ENCODE data around the gene PPIP5K2.
"Not testable (repeated sequence)": the region's sequence is repeated elsewhere in the genome, so short reads cannot be mapped to it uniquely, and the experiment has no call there.

The PPIP5K2 gene

DNA sequence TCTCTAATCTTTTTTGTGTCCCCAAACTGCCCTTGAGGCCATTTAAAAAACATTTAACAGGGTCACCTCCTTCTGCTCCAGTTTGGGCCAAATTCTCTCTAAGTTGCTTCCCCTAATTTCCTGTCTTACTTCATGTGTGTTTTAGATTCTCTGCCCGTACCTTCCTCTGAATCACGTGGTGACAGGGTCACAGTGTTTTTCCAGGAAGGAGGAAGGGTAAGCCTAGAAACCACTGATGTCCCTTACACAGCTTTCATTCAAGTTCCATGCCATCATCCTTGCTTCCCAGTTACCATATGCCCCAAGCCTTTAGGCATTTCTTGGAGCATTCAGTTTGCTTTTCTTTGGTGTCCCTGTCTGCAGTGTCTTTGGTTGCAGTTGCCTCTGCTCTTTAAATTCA, 96.0 kb downstream of the PPIP5K2 start:
- Histone ChIP-seq H3K27me3 (replicated peaks; ENCODE audit: control insufficient read depth, insufficient read depth, low read length, poor library complexity, severe bottlenecking) (no peaks in the 10 kb centered on the region), H3K4me1 (ENCODE audit: control insufficient read depth, insufficient read depth, low read length, poor library complexity, severe bottlenecking) (no peaks in the 10 kb centered on the region), H3K4me3 (ENCODE audit: insufficient read depth, low read depth, low read length, poor library complexity, severe bottlenecking) (no peak overlapping the region), H3K9me3 (ENCODE audit: control insufficient read depth, low read length) (no peaks in the 10 kb centered on the region), H3K27ac (ENCODE audit: insufficient read depth, low read length, poor library complexity, severe bottlenecking) (no peak overlapping the region), H3K36me3 (ENCODE audit: control insufficient read depth, insufficient read depth, low read length) (no peaks in the 10 kb centered on the region)
- no peak for DNase-seq

DNA sequence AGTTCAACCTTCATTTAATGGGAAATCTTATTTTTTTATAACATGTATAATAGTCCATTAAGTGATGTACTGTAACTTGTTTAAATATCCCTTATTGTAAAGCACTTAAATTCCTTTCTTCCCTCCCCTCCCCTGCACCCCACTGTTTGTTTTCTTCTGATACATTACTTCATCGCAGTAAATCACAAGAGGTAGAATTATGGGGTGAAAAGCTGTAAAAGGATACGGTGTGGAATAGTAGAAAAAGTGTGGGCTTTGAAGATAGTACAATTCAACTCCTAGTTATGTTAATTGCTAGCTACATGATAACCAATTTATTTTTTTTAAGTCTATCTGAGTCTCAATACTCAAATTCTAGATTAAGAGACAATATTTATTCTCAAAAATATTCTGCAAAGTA, 96.6 kb downstream of the PPIP5K2 start:
- H3K4me3 ChIP-seq (ENCODE audit: insufficient read depth, low read depth, low read length, poor library complexity, severe bottlenecking): no peak overlapping the region
- H3K9me3 ChIP-seq (ENCODE audit: control insufficient read depth, low read length): no peaks in the 10 kb centered on the region
- H3K4me1 ChIP-seq (ENCODE audit: control insufficient read depth, insufficient read depth, low read length, poor library complexity, severe bottlenecking): no peaks in the 10 kb centered on the region
- H3K27me3 ChIP-seq (replicated peaks; ENCODE audit: control insufficient read depth, insufficient read depth, low read length, poor library complexity, severe bottlenecking): no peaks in the 10 kb centered on the region
- no peak overlapping the region for H3K27ac ChIP-seq (ENCODE audit: insufficient read depth, low read length, poor library complexity, severe bottlenecking)
- DNase-seq: no peak
- no peaks in the 10 kb centered on the region for H3K36me3 ChIP-seq (ENCODE audit: control insufficient read depth, insufficient read depth, low read length)

DNA sequence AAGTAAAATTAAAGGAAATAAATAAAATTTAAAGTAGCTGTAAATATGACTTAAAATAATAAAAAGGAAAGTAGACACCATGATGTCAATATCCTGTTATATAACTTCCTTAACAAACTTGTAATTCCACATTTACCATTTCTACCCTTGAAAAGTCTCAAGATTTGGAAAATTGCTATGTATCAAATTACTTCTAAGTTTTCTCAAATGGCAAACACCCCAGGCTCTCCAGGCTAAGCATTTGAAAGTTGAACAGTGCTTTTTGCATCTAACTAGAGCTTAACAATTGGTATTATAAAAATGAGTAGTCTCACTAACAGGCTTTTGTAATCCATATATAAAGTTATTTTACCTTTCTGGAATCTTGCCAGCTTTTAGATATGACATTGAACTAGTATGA, 97.0 kb downstream of the PPIP5K2 start:
- H3K27ac ChIP-seq (ENCODE audit: insufficient read depth, low read length, poor library complexity, severe bottlenecking): no peak overlapping the region
- H3K36me3 ChIP-seq (ENCODE audit: control insufficient read depth, insufficient read depth, low read length): no peaks in the 10 kb centered on the region
- H3K4me1 ChIP-seq (ENCODE audit: control insufficient read depth, insufficient read depth, low read length, poor library complexity, severe bottlenecking): no peaks in the 10 kb centered on the region
- H3K27me3 ChIP-seq (replicated peaks; ENCODE audit: control insufficient read depth, insufficient read depth, low read length, poor library complexity, severe bottlenecking): no peaks in the 10 kb centered on the region
- no peak overlapping the region for H3K4me3 ChIP-seq (ENCODE audit: insufficient read depth, low read depth, low read length, poor library complexity, severe bottlenecking)
- DNase-seq: no peak
- no peaks in the 10 kb centered on the region for H3K9me3 ChIP-seq (ENCODE audit: control insufficient read depth, low read length)

DNA sequence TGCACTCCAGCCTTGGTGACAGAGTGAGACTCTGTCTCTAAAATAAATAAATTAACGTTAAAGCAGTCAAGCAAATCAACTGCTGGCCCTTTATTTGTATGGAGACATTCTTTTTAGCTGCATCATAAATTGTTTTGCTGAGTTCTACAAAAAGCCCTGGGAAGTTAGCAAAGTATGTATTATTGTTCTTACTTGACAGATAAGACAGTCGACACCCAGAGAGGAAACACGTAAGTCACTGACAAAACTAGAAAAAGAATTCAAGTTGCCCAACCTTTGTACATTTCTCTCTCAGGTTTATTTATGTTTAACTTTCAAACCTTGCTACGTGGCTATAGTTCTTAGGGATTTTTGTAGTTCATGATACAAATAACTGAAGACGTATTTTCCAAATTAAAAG, 98.1 kb downstream of the PPIP5K2 start:
- Histone ChIP-seq H3K27ac (ENCODE audit: insufficient read depth, low read length, poor library complexity, severe bottlenecking) (no peak overlapping the region), H3K27me3 (replicated peaks; ENCODE audit: control insufficient read depth, insufficient read depth, low read length, poor library complexity, severe bottlenecking) (no peaks in the 10 kb centered on the region), H3K4me3 (ENCODE audit: insufficient read depth, low read depth, low read length, poor library complexity, severe bottlenecking) (no peak overlapping the region), H3K9me3 (ENCODE audit: control insufficient read depth, low read length) (no peaks in the 10 kb centered on the region), H3K4me1 (ENCODE audit: control insufficient read depth, insufficient read depth, low read length, poor library complexity, severe bottlenecking) (no peaks in the 10 kb centered on the region), H3K36me3 (ENCODE audit: control insufficient read depth, insufficient read depth, low read length) (no peaks in the 10 kb centered on the region)
- DNase-seq: no peak

DNA sequence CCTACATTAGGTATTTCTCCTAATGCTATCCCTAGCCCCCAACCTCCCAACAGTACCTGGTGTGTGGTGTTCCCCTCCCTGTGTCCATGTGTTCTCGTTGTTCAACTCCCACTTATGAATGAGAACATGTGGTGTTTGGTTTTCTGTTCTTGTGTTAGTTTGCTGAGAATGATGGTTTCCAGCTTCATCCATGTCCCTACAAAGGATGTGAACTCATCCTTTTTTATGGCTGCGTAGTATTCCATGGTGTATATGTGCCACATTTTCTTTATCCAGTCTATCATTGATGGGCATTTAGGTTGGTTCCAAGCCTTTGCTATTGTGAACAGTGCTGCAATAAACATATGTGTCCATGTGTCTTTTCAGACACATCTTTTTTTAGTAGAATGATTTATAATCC, 99.0 kb downstream of the PPIP5K2 start:
- H3K27ac ChIP-seq (ENCODE audit: insufficient read depth, low read length, poor library complexity, severe bottlenecking); H3K27me3 ChIP-seq (replicated peaks; ENCODE audit: control insufficient read depth, insufficient read depth, low read length, poor library complexity, severe bottlenecking); H3K4me1 ChIP-seq (ENCODE audit: control insufficient read depth, insufficient read depth, low read length, poor library complexity, severe bottlenecking); H3K36me3 ChIP-seq (ENCODE audit: control insufficient read depth, insufficient read depth, low read length); H3K9me3 ChIP-seq (ENCODE audit: control insufficient read depth, low read length); H3K4me3 ChIP-seq (ENCODE audit: insufficient read depth, low read depth, low read length, poor library complexity, severe bottlenecking); DNase-seq: not testable (repeated sequence)

- DNase-seq: no peak
- no peaks in the 10 kb centered on the region for H3K27me3 ChIP-seq (replicated peaks; ENCODE audit: control insufficient read depth, insufficient read depth, low read length, poor library complexity, severe bottlenecking)
- H3K36me3 ChIP-seq (ENCODE audit: control insufficient read depth, insufficient read depth, low read length): no peaks in the 10 kb centered on the region
- no peaks in the 10 kb centered on the region for H3K9me3 ChIP-seq (ENCODE audit: control insufficient read depth, low read length)
- no peak overlapping the region for H3K27ac ChIP-seq (ENCODE audit: insufficient read depth, low read length, poor library complexity, severe bottlenecking)
- no peaks in the 10 kb centered on the region for H3K4me1 ChIP-seq (ENCODE audit: control insufficient read depth, insufficient read depth, low read length, poor library complexity, severe bottlenecking)
- no peak overlapping the region for H3K4me3 ChIP-seq (ENCODE audit: insufficient read depth, low read depth, low read length, poor library complexity, severe bottlenecking)
These were observed 103.2 kb downstream of the PPIP5K2 start for GRCh38 chr5:103223031-103223955.

- no peak overlapping the region for H3K4me3 ChIP-seq (ENCODE audit: insufficient read depth, low read depth, low read length, poor library complexity, severe bottlenecking)
- H3K27me3 ChIP-seq (replicated peaks; ENCODE audit: control insufficient read depth, insufficient read depth, low read length, poor library complexity, severe bottlenecking): no peaks in the 10 kb centered on the region
- H3K36me3 ChIP-seq (ENCODE audit: control insufficient read depth, insufficient read depth, low read length): no peaks in the 10 kb centered on the region
- H3K9me3 ChIP-seq (ENCODE audit: control insufficient read depth, low read length): no peaks in the 10 kb centered on the region
- H3K27ac ChIP-seq (ENCODE audit: insufficient read depth, low read length, poor library complexity, severe bottlenecking): no peak overlapping the region
- H3K4me1 ChIP-seq (ENCODE audit: control insufficient read depth, insufficient read depth, low read length, poor library complexity, severe bottlenecking): no peaks in the 10 kb centered on the region
- DNase-seq: peak in 1 of 3 donors; percentile 6
These were observed 104.2 kb downstream of the PPIP5K2 start for GRCh38 chr5:103224118-103224893.

DNA sequence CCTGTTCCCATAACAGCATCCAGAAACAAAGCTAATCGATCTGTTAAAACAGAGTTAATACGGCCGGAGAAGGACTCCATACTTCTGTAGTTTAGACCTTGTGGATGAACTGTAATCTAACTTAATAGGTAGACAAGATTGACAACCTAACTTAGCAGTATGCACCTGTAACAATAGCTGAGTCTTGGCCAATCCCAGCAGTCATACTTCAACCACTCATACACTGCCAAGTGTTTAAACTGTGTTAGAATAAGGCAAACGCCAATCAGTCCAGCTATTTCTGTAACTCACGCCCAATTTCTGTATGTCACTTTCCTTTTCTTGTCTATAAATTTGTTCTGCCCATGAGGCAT, 104.8 kb downstream of the PPIP5K2 start:
- no peak overlapping the region for H3K27ac ChIP-seq (ENCODE audit: insufficient read depth, low read length, poor library complexity, severe bottlenecking)
- DNase-seq: no peak
- H3K9me3 ChIP-seq (ENCODE audit: control insufficient read depth, low read length): no peaks in the 10 kb centered on the region
- H3K4me3 ChIP-seq (ENCODE audit: insufficient read depth, low read depth, low read length, poor library complexity, severe bottlenecking): no peak overlapping the region
- H3K36me3 ChIP-seq (ENCODE audit: control insufficient read depth, insufficient read depth, low read length): no peaks in the 10 kb centered on the region
- no peaks in the 10 kb centered on the region for H3K4me1 ChIP-seq (ENCODE audit: control insufficient read depth, insufficient read depth, low read length, poor library complexity, severe bottlenecking)
- H3K27me3 ChIP-seq (replicated peaks; ENCODE audit: control insufficient read depth, insufficient read depth, low read length, poor library complexity, severe bottlenecking): no peaks in the 10 kb centered on the region

DNA sequence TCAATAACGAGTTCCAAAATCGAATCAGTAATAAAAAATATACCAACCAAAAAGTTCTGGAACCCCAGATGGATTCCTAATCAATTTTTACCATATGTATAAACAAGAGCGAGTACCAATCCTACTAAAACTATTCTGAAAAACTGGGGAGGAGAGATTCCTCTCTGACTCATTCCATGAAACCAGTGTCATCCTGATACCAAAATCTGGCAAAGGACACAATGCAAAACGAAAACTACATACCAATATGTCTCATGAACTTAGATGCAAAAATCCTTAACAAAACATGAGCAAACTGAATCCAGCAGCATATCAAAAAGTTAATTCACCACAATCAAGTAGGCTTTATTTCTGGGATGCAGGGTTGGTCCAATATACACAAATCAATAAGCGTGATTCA, 108.0 kb downstream of the PPIP5K2 start:
- Histone ChIP-seq H3K4me1 (ENCODE audit: control insufficient read depth, insufficient read depth, low read length, poor library complexity, severe bottlenecking) (no peaks in the 10 kb centered on the region), H3K27me3 (replicated peaks; ENCODE audit: control insufficient read depth, insufficient read depth, low read length, poor library complexity, severe bottlenecking) (no peaks in the 10 kb centered on the region), H3K36me3 (ENCODE audit: control insufficient read depth, insufficient read depth, low read length) (no peaks in the 10 kb centered on the region), H3K9me3 (ENCODE audit: control insufficient read depth, low read length) (no peaks in the 10 kb centered on the region), H3K4me3 (ENCODE audit: insufficient read depth, low read depth, low read length, poor library complexity, severe bottlenecking) (no peak overlapping the region), H3K27ac (ENCODE audit: insufficient read depth, low read length, poor library complexity, severe bottlenecking) (no peak overlapping the region)
- DNase-seq: no peak

DNA sequence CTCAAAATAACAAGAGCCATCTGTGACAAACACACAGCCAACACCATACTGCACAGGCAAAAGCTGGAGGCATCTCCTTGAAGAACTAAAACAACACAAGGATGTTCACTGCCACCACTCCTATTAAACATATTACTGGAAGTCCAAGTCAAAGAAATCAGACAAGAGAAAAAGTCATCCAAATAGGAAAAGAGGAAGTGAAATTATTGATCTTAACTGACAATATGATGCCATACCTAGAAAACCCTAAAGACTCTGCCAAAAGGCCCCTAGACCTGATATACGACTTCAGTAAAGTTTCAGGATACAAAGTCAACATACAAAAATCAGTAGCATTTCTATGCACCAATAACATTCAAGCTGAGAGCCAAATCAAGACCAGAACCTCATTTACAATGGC, 108.5 kb downstream of the PPIP5K2 start:
- Histone ChIP-seq H3K9me3 (ENCODE audit: control insufficient read depth, low read length) (no peaks in the 10 kb centered on the region), H3K27ac (ENCODE audit: insufficient read depth, low read length, poor library complexity, severe bottlenecking) (no peak overlapping the region)
- no peak for DNase-seq

More for the DNA sequence above, 108.5 kb downstream of the PPIP5K2 start:
- no peaks in the 10 kb centered on the region for H3K4me1 ChIP-seq (ENCODE audit: control insufficient read depth, insufficient read depth, low read length, poor library complexity, severe bottlenecking)
- H3K36me3 ChIP-seq (ENCODE audit: control insufficient read depth, insufficient read depth, low read length): no peaks in the 10 kb centered on the region
- no peaks in the 10 kb centered on the region for H3K27me3 ChIP-seq (replicated peaks; ENCODE audit: control insufficient read depth, insufficient read depth, low read length, poor library complexity, severe bottlenecking)
- H3K4me3 ChIP-seq (ENCODE audit: insufficient read depth, low read depth, low read length, poor library complexity, severe bottlenecking): no peak overlapping the region
